ENCODE measurements around the gene ATP2C2. TPM values are rescaled to one million over a fixed set of nuclear protein-coding genes. Genes with fewer than 3 reads are reported as not detected.

ATP2C2 gene
- total and polyA plus RNA-seq, 2 experiments from 2014 or later = 2.1 TPM

GRCh38 chr16:84508502-84508901, 140.2 kb downstream of the ATP2C2 start:
- H3K9me2 ChIP-seq (ENCODE audit: insufficient read depth) = no peaks in the 10 kb centered on the region
- peaks cover under 1% of the 10 kb centered on the region; the same call in 1 of the 2 replicates for H3K79me2 ChIP-seq (replicated peaks; ENCODE audit: insufficient read depth)
- H3K4me1 Mint-ChIP-seq = peaks cover 37% of the 10 kb centered on the region
- ATAC-seq = no peak
- H3K27ac Mint-ChIP-seq = no peak overlapping the region
- H3K36me3 Mint-ChIP-seq (ENCODE audit: low read depth) = no peaks in the 10 kb centered on the region
- H3K4me3 ChIP-seq = no peak overlapping the region
- no peaks in the 10 kb centered on the region for H3K27me3 ChIP-seq (ENCODE audit: insufficient read depth)
- no peak for DNase-seq (ENCODE audit: low spot score)
- peaks cover 4% of the 10 kb centered on the region for H3K4me1 ChIP-seq (ENCODE audit: insufficient read depth)
- H3K9me3 Mint-ChIP-seq = no peaks in the 10 kb centered on the region
- H3K4me3 Mint-ChIP-seq = no peak overlapping the region
- H4K20me1 ChIP-seq (replicated peaks; ENCODE audit: insufficient read depth) = no peaks in the 10 kb centered on the region
- H3K27ac ChIP-seq (ENCODE audit: low read depth) = no peak overlapping the region
- no peak for TF ChIP-seq POLR2AphosphoS5 (IDR thresholded peaks at IDR 0.05; ENCODE audit: low read depth)
- no peak for TF ChIP-seq NANOG (IDR thresholded peaks at IDR 0.05; ENCODE audit: borderline replicate concordance)
- no peak for TF ChIP-seq CREB1 (CRISPR knock-in tag; IDR thresholded peaks at IDR 0.05; ENCODE audit: low read depth)
- TF ChIP-seq ZNF114 (CRISPR knock-in tag; IDR thresholded peaks at IDR 0.05) = no peak
- TF ChIP-seq JUNB (IDR thresholded peaks at IDR 0.05; ENCODE audit: unreplicated experiment) = no peak
- TF ChIP-seq, protein P1, sequence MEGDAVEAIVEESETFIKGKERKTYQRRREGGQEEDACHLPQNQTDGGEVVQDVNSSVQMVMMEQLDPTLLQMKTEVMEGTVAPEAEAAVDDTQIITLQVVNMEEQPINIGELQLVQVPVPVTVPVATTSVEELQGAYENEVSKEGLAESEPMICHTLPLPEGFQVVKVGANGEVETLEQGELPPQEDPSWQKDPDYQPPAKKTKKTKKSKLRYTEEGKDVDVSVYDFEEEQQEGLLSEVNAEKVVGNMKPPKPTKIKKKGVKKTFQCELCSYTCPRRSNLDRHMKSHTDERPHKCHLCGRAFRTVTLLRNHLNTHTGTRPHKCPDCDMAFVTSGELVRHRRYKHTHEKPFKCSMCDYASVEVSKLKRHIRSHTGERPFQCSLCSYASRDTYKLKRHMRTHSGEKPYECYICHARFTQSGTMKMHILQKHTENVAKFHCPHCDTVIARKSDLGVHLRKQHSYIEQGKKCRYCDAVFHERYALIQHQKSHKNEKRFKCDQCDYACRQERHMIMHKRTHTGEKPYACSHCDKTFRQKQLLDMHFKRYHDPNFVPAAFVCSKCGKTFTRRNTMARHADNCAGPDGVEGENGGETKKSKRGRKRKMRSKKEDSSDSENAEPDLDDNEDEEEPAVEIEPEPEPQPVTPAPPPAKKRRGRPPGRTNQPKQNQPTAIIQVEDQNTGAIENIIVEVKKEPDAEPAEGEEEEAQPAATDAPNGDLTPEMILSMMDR (conservative IDR thresholded peaks at IDR 0.05; ENCODE audit: low read depth in 2 of 2) = no peak
- no peak for TF ChIP-seq REST (IDR thresholded peaks at IDR 0.05; ENCODE audit: unreplicated experiment)
- no peak for TF ChIP-seq STAT1 (IDR thresholded peaks at IDR 0.05; ENCODE audit: unreplicated experiment)
- no peak for TF ChIP-seq ZNF331 (CRISPR knock-in tag; IDR thresholded peaks at IDR 0.05; ENCODE audit: low read depth)
- no peak for TF ChIP-seq ETS1 (IDR thresholded peaks at IDR 0.05)
- TF ChIP-seq, protein P2, sequence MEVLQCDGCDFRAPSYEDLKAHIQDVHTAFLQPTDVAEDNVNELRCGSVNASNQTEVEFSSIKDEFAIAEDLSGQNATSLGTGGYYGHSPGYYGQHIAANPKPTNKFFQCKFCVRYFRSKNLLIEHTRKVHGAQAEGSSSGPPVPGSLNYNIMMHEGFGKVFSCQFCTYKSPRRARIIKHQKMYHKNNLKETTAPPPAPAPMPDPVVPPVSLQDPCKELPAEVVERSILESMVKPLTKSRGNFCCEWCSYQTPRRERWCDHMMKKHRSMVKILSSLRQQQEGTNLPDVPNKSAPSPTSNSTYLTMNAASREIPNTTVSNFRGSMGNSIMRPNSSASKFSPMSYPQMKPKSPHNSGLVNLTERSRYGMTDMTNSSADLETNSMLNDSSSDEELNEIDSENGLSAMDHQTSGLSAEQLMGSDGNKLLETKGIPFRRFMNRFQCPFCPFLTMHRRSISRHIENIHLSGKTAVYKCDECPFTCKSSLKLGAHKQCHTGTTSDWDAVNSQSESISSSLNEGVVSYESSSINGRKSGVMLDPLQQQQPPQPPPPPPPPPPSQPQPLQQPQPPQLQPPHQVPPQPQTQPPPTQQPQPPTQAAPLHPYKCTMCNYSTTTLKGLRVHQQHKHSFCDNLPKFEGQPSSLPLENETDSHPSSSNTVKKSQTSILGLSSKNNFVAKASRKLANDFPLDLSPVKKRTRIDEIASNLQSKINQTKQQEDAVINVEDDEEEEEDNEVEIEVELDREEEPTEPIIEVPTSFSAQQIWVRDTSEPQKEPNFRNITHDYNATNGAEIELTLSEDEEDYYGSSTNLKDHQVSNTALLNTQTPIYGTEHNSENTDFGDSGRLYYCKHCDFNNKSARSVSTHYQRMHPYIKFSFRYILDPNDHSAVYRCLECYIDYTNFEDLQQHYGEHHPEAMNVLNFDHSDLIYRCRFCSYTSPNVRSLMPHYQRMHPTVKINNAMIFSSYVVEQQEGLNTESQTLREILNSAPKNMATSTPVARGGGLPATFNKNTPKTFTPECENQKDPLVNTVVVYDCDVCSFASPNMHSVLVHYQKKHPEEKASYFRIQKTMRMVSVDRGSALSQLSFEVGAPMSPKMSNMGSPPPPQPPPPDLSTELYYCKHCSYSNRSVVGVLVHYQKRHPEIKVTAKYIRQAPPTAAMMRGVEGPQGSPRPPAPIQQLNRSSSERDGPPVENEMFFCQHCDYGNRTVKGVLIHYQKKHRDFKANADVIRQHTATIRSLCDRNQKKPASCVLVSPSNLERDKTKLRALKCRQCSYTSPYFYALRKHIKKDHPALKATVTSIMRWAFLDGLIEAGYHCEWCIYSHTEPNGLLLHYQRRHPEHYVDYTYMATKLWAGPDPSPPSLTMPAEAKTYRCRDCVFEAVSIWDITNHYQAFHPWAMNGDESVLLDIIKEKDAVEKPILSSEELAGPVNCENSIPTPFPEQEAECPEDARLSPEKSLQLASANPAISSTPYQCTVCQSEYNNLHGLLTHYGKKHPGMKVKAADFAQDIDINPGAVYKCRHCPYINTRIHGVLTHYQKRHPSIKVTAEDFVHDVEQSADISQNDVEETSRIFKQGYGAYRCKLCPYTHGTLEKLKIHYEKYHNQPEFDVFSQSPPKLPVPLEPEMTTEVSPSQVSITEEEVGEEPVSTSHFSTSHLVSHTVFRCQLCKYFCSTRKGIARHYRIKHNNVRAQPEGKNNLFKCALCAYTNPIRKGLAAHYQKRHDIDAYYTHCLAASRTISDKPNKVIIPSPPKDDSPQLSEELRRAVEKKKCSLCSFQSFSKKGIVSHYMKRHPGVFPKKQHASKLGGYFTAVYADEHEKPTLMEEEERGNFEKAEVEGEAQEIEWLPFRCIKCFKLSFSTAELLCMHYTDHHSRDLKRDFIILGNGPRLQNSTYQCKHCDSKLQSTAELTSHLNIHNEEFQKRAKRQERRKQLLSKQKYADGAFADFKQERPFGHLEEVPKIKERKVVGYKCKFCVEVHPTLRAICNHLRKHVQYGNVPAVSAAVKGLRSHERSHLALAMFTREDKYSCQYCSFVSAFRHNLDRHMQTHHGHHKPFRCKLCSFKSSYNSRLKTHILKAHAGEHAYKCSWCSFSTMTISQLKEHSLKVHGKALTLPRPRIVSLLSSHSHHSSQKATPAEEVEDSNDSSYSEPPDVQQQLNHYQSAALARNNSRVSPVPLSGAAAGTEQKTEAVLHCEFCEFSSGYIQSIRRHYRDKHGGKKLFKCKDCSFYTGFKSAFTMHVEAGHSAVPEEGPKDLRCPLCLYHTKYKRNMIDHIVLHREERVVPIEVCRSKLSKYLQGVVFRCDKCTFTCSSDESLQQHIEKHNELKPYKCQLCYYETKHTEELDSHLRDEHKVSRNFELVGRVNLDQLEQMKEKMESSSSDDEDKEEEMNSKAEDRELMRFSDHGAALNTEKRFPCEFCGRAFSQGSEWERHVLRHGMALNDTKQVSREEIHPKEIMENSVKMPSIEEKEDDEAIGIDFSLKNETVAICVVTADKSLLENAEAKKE (CRISPR knock-in tag; IDR thresholded peaks at IDR 0.05) = no peak
- TF ChIP-seq EZH2 (IDR thresholded peaks at IDR 0.05; ENCODE audit: low read depth, unreplicated experiment) = no peak
- TF ChIP-seq EZH2phosphoT487 (IDR thresholded peaks at IDR 0.05; ENCODE audit: unreplicated experiment) = no peak
- no peak overlapping the region for H3K4me2 ChIP-seq
- H2AFZ ChIP-seq = no peak overlapping the region
- 0 out of 2 replicates have a peak, but pooled peaks cover 6% of the 10 kb centered on the region for H3F3A ChIP-seq (replicated peaks; ENCODE audit: low read depth)
- H3K36me3 ChIP-seq (ENCODE audit: insufficient read depth) = no peaks in the 10 kb centered on the region
- H3K27me3 Mint-ChIP-seq (ENCODE audit: insufficient read depth, low read depth, poor library complexity) = peaks cover 6% of the 10 kb centered on the region
